Endothelial cell of umbilical vein (primary cell): ENCODE data around the gene STMND1. TPM values are rescaled to one million over a fixed set of nuclear protein-coding genes. Genes with fewer than 3 reads are reported as not detected.
A peak's percentile ranks its signal among the peaks of the same experiment; 100 is the strongest.

ENCODE experiments used
- BruUV-seq: library from RNA; stranded (reverse); fragments of 400-500 nt; replicated peaks from 2 replicates; lab custom pipeline; 2021; lab: Mats Ljungman, UMichigan
- CTCF ChIA-PET: fragments of 300-600, 350-600 bp; sonication (Branson Sonifier 250); formaldehyde crosslinking; loops from one replicate; lab custom pipeline; 2021; ENCODE audit warnings: antibody characterized with exemption, inconsistent platforms; lab: Charles Lee
- POLR2A ChIA-PET: fragments of 300-600, 350-600 bp; sonication (Branson Sonifier 250); formaldehyde crosslinking; loops from one replicate; lab custom pipeline; 2021; ENCODE audit warnings: antibody characterized with exemption, inconsistent platforms; lab: Charles Lee
- DNase-seq: peaks from one replicate; pipeline ENCODE4 v3.0.0-alpha.2; 2011; ENCODE audit warnings: low read depth, low spot score
- FAIRE-seq: peaks from 2 replicates; lab custom pipeline; 2011; peaks lifted over from hg19 to GRCh38; lab: Jason Lieb, UNC
- H2AFZ ChIP-seq: 2 replicates; pipeline ENCODE4 v1.6.0; 2012; ENCODE audit warnings: low read depth, low read length, control low read depth, inconsistent platforms
- H3K27ac ChIP-seq: 2 replicates; pipeline ENCODE4 v1.5.1; 2011; ENCODE audit warnings: low read depth, mild to moderate bottlenecking, control low read depth, low read length, moderate library complexity; ENCODE audit not compliant: insufficient read depth
- H3K27me3 ChIP-seq, 2 experiments: 2 replicates each; pipeline versions ENCODE4 v1.6.0 to v1.6.1; 2011; ENCODE audit warnings: low read length in 2 of 2, mixed read lengths in 1 of 2; ENCODE audit not compliant: control insufficient read depth in 2 of 2, insufficient read depth in 2 of 2
- H3K36me3 ChIP-seq, 2 experiments: 2 replicates in 1 of 2; 3 replicates in 1 of 2; pipeline ENCODE4 v1.5.1; 2011; ENCODE audit warnings: low read length in 2 of 2, mild to moderate bottlenecking in 1 of 2, moderate library complexity in 1 of 2; ENCODE audit not compliant: control insufficient read depth in 2 of 2, insufficient read depth in 2 of 2; ENCODE audit errors: extremely low read depth in 1 of 2
- H3K4me1 ChIP-seq: 3 replicates; pipeline ENCODE4 v1.5.1; 2011; ENCODE audit warnings: mild to moderate bottlenecking, low read length; ENCODE audit not compliant: control insufficient read depth, insufficient read depth; ENCODE audit errors: extremely low read depth
- H3K4me2 ChIP-seq: 2 replicates; pipeline ENCODE4 v1.6.1; 2011; ENCODE audit warnings: low read length, control low read depth, mixed read lengths; ENCODE audit not compliant: insufficient read depth
- H3K4me3 ChIP-seq, 3 experiments: fragments of 200-600 bp in 1 of 3; sonication (generic), shearing (Covaris generic) in 1 of 3; replicated peaks in 1 of 3; 2 replicates each; pipeline ENCODE4 v1.5.1; 2011 to 2016; ENCODE audit warnings: control low read depth in 3 of 3, low read length in 3 of 3, mild to moderate bottlenecking in 2 of 3, inconsistent platforms in 1 of 3, low read depth in 1 of 3, moderate library complexity in 1 of 3; ENCODE audit not compliant: insufficient read depth in 1 of 3
- H3K79me2 ChIP-seq: 2 replicates; pipeline ENCODE4 v1.6.0; 2012; ENCODE audit warnings: low read length, inconsistent platforms; ENCODE audit not compliant: control insufficient read depth, insufficient read depth
- H3K9ac ChIP-seq: replicated peaks from 2 replicates; pipeline ENCODE3; 2011; ENCODE audit warnings: low read length, control low read depth; ENCODE audit not compliant: insufficient read depth; ENCODE audit errors: extremely low read depth
- H3K9me1 ChIP-seq: replicated peaks from 3 replicates; pipeline ENCODE4 v1.6.0; 2011; ENCODE audit warnings: mild to moderate bottlenecking, low read length; ENCODE audit not compliant: control insufficient read depth, insufficient read depth; ENCODE audit errors: extremely low read depth
- H3K9me3 ChIP-seq: replicated peaks from 2 replicates; pipeline ENCODE4 v1.5.1; 2012; ENCODE audit warnings: low read length, inconsistent platforms; ENCODE audit not compliant: control insufficient read depth, insufficient read depth
- H4K20me1 ChIP-seq: replicated peaks from 2 replicates; pipeline ENCODE3; 2011; ENCODE audit warnings: mild to moderate bottlenecking, low read length; ENCODE audit not compliant: control insufficient read depth, insufficient read depth; ENCODE audit errors: extremely low read depth
- CTCF ChIP-seq, 2 donors: IDR thresholded peaks; 1 replicate in 1 of 2; 2 replicates in 1 of 2; pipeline ENCODE4 v1.5.1; 2011; ENCODE audit warnings: low read length in 2 of 2, mild to moderate bottlenecking in 2 of 2, moderate library complexity in 2 of 2, control low read depth in 1 of 2, inconsistent platforms in 1 of 2, low read depth in 1 of 2; ENCODE audit not compliant: insufficient read depth in 1 of 2; ENCODE audit errors: extremely low read depth in 1 of 2
- FOS ChIP-seq: IDR thresholded peaks from 2 replicates; pipeline ENCODE4 v1.6.1; 2011; ENCODE audit warnings: mild to moderate bottlenecking, low read length, moderate library complexity, borderline replicate concordance; ENCODE audit not compliant: insufficient read depth
- GATA2 ChIP-seq: IDR thresholded peaks from 2 replicates; pipeline ENCODE4 v1.7.0; 2011; ENCODE audit warnings: low read depth, mild to moderate bottlenecking, moderate library complexity, mixed read lengths, low read length; ENCODE audit not compliant: insufficient read length, insufficient read depth
- JUN ChIP-seq: IDR thresholded peaks from 2 replicates; pipeline ENCODE4 v1.6.1; 2011; ENCODE audit warnings: borderline replicate concordance, low read depth; ENCODE audit not compliant: insufficient read length, insufficient read depth
- MAX ChIP-seq: IDR thresholded peaks from 2 replicates; pipeline ENCODE4 v1.6.1; 2011; ENCODE audit not compliant: insufficient read depth, insufficient read length
- POLR2A ChIP-seq: IDR thresholded peaks from 2 replicates; pipeline ENCODE4 v1.6.1; 2012; ENCODE audit warnings: low read depth, mild to moderate bottlenecking, control low read depth, low read length
- dilution Hi-C: fragments of 300-500 bp; cut with MboI; formaldehyde crosslinking; loops from one replicate; pipeline ENCODE4 v1.15.0; 2019; ENCODE audit warnings: low sequenced_read_pairs; ENCODE audit not compliant: extremely low pct_ligation_motif_present
- intact Hi-C: fragments of 100-400 bp; cut with micrococcal nuclease; formaldehyde crosslinking; loops from one replicate; pipeline ENCODE4 v1.10.0; 2022
- polyA plus RNA-seq, 4 experiments: library from polyadenylated mRNA; depleted of rRNA in 3 of 4; stranded (reverse) in 3 of 4; unstranded in 1 of 4; fragments of >200 nt; gene quantifications; 2 replicates each; pipeline versions ENCODE4 v1.2.1 to v1.2.3, GENCODE V29; 2011 to 2012; ENCODE audit warnings: missing spikeins in 1 of 4
- total RNA-seq: library from RNA; stranded (reverse); gene quantifications from 2 replicates; pipeline ENCODE4 v1.2.3, GENCODE V29; 2021

The STMND1 gene
- total and polyA plus RNA-seq, 2 donors (not counting 3 experiments of a cell fraction or from before 2014, with no cell fraction given) = not detected

- no peak overlapping the region for H2AFZ ChIP-seq
- intact Hi-C loops (loop anchor here (1.0 to 5.0 kb wide), 6 partner anchors 74 to 754 kb away; no protein-coding TSS in a partner anchor), dilution Hi-C loops (no loop called here)
- TF ChIP-seq JUN (no peak), POLR2A (no peak), GATA2 (no peak), MAX (no peak), FOS (no peak), CTCF (IDR thresholded peaks at IDR 0.05; ENCODE audit: extremely low read depth in 1 of 2, insufficient read depth in 1 of 2, low read depth in 1 of 2, low read length in 2 of 2) (peak; percentile 60 to 61)
- no peaks in the 10 kb centered on the region for H3K4me1 ChIP-seq
- H3K36me3 ChIP-seq = no peaks in the 10 kb centered on the region
- H3K27ac ChIP-seq = no peak overlapping the region
- CTCF ChIA-PET = interaction anchor here (0.5 to 6.1 kb wide), 82 partner anchors 10 to 800 kb away, joined by 3 to 112 read pairs (median 4); partner anchors contain the start of genes ATXN1 and STMND1
- no peak overlapping the region for H3K9ac ChIP-seq
- peak; percentile 76 for DNase-seq
- POLR2A ChIA-PET = interaction anchor here (0.6 kb wide), 2 partner anchors 74 to 958 kb away, joined by 3 to 5 read pairs; no protein-coding TSS in a partner anchor
- peak; percentile 76 for FAIRE-seq
- no peaks in the 10 kb centered on the region for H4K20me1 ChIP-seq
- H3K79me2 ChIP-seq = no peaks in the 10 kb centered on the region
- H3K9me1 ChIP-seq = no peaks in the 10 kb centered on the region
- no peak overlapping the region for H3K4me3 ChIP-seq
- H3K27me3 ChIP-seq = peaks cover 7 to 17% of the 10 kb centered on the region in 2 experiments
- no peaks in the 10 kb centered on the region for H3K9me3 ChIP-seq
- no peak overlapping the region for H3K4me2 ChIP-seq
- BruUV-seq = no TSS peak
Measured at GRCh38 chr6:17086469-17086868, 15.4 kb upstream of the STMND1 start.
